HG02642 (cell line): ENCODE results near the gene MRAS.

Source experiments
- ATAC-seq: cut with Tn5 transposase; IDR thresholded peaks from one replicate; pipeline ENCODE4 v1.9.1; 2021; ENCODE audit warnings: mild to moderate bottlenecking; ENCODE audit not compliant: unreplicated experiment, poor library complexity

MRAS gene

GRCh38 chr3:138381950-138382715 is 33.8 kb downstream of the MRAS start:
- no peak for ATAC-seq

GRCh38 chr3:138383715-138384465 is 35.5 kb downstream of the MRAS start:
- ATAC-seq, result no peak

- no peak for ATAC-seq
Observed at GRCh38 chr3:138384531-138384930, 36.2 kb downstream of the MRAS start.

GRCh38 chr3:138384976-138385375 is 36.6 kb downstream of the MRAS start:
- no peak for ATAC-seq

GRCh38 chr3:138389144-138389601 is 40.8 kb downstream of the MRAS start:
- ATAC-seq, result no peak

- no peak for ATAC-seq
Observed at GRCh38 chr3:138389841-138390581, 41.6 kb downstream of the MRAS start.

GRCh38 chr3:138390582-138390932 is 42.2 kb downstream of the MRAS start:
- ATAC-seq, result no peak

- ATAC-seq, result no peak
Observed at GRCh38 chr3:138394156-138394555, 45.8 kb downstream of the MRAS start.

- ATAC-seq, result no peak
Observed at GRCh38 chr3:138394686-138395085, 46.3 kb downstream of the MRAS start.

GRCh38 chr3:138395865-138396751 is 47.7 kb downstream of the MRAS start:
- no peak for ATAC-seq

GRCh38 chr3:138396752-138397410 is 48.5 kb downstream of the MRAS start:
- no peak for ATAC-seq

- ATAC-seq, result no peak
Observed at GRCh38 chr3:138397983-138398382, 49.6 kb downstream of the MRAS start.

GRCh38 chr3:138398791-138399575 is 50.6 kb downstream of the MRAS start:
- ATAC-seq, result no peak

- no peak for ATAC-seq
Observed at GRCh38 chr3:138399766-138400165, 51.4 kb downstream of the MRAS start.

GRCh38 chr3:138400651-138401070 is 52.3 kb downstream of the MRAS start:
- ATAC-seq, result no peak

GRCh38 chr3:138401834-138402233 is 53.5 kb downstream of the MRAS start:
- no peak for ATAC-seq

GRCh38 chr3:138404121-138404520 is 55.7 kb downstream of the MRAS start:
- no peak for ATAC-seq

GRCh38 chr3:138405001-138405400 is 56.6 kb downstream of the MRAS start:
- ATAC-seq, result no peak

- no peak for ATAC-seq
Observed at GRCh38 chr3:138405486-138405885, 57.1 kb downstream of the MRAS start.
